BE2C (cell line): ENCODE results near the gene EYS.

ENCODE experiments used
- DNase-seq: peaks from one replicate; pipeline ENCODE4 v3.0.0-alpha.2; 2020
- H3K27me3 ChIP-seq: fragments of 250-450 bp; sonication (Bioruptor Pico); 2 replicates; pipeline ENCODE4 v1.5.1; 2020; ENCODE audit warnings: mild to moderate bottlenecking
- H3K36me3 ChIP-seq: fragments of 250-450 bp; sonication (Bioruptor Pico); 2 replicates; pipeline ENCODE4 v1.5.1; 2020; ENCODE audit warnings: mild to moderate bottlenecking
- H3K4me1 ChIP-seq: fragments of 250-450 bp; sonication (Bioruptor Pico); 2 replicates; pipeline ENCODE4 v1.5.1; 2020
- H3K4me3 ChIP-seq: 2 replicates; pipeline ENCODE4 v1.5.1; 2011; ENCODE audit warnings: low read depth, low read length
- H3K9me3 ChIP-seq: fragments of 250-450 bp; sonication (Bioruptor Pico); 2 replicates; pipeline ENCODE4 v1.5.1; 2020
- TF ChIP-seq, protein P1 (sequence below): IDR thresholded peaks from 2 replicates; pipeline ENCODE4 v1.5.1; 2012; ENCODE audit warnings: mild to moderate bottlenecking, low read depth, low read length

The EYS gene

DNA sequence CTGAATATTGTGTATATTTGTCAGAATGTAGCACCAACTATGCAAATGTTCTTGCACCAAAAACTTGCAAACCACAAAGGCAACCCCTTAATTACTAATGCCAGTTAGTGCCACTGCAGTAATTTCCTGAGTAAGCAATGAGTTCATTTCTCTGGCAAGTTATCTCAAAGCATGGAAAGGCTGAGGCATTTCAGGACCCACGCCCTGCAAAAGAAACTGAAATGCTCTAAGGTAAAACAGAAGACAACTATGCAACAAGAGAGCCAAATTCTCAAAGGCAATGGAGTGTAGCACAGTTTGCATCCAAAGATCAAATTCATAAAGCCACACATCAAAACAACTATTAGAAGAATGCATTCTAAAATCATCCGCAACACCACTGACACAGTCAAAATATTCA lies 994.4 kb downstream of the EYS start:
- Histone ChIP-seq H3K9me3 (no peaks in the 10 kb centered on the region), H3K36me3 (no peaks in the 10 kb centered on the region), H3K4me3 (no peak overlapping the region), H3K27me3 (no peaks in the 10 kb centered on the region), H3K4me1 (no peaks in the 10 kb centered on the region)
- TF ChIP-seq, protein P1, sequence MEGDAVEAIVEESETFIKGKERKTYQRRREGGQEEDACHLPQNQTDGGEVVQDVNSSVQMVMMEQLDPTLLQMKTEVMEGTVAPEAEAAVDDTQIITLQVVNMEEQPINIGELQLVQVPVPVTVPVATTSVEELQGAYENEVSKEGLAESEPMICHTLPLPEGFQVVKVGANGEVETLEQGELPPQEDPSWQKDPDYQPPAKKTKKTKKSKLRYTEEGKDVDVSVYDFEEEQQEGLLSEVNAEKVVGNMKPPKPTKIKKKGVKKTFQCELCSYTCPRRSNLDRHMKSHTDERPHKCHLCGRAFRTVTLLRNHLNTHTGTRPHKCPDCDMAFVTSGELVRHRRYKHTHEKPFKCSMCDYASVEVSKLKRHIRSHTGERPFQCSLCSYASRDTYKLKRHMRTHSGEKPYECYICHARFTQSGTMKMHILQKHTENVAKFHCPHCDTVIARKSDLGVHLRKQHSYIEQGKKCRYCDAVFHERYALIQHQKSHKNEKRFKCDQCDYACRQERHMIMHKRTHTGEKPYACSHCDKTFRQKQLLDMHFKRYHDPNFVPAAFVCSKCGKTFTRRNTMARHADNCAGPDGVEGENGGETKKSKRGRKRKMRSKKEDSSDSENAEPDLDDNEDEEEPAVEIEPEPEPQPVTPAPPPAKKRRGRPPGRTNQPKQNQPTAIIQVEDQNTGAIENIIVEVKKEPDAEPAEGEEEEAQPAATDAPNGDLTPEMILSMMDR = no peak
- DNase-seq = no peak

GRCh38 chr6:64703922-64704321 lies 1003.1 kb downstream of the EYS start:
- no peak overlapping the region for H3K4me3 ChIP-seq
- DNase-seq = no peak
- TF ChIP-seq, protein P1 = no peak
- no peaks in the 10 kb centered on the region for H3K27me3 ChIP-seq
- H3K4me1 ChIP-seq = no peaks in the 10 kb centered on the region
- H3K9me3 ChIP-seq = no peaks in the 10 kb centered on the region
- no peaks in the 10 kb centered on the region for H3K36me3 ChIP-seq

DNA sequence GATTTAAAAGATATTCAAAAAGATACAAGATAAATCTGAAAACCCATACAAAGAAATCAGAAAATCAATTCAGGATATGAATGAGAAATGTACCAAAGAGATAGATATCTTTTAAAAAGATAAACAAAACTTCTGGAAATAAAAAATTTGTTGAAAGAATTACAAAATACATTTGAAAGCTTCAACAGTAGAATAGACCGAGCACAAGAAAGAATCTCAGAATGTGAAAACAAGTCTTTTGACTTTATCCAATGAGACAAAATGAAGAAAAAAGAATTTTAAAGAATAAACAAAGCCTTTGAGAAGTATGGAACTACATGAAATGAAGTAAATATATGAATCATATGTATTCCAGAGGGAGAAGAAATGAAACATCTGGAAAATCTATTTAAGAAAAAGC lies 1011.0 kb downstream of the EYS start:
- no peaks in the 10 kb centered on the region for H3K36me3 ChIP-seq
- no peaks in the 10 kb centered on the region for H3K27me3 ChIP-seq
- H3K9me3 ChIP-seq = no peaks in the 10 kb centered on the region
- TF ChIP-seq, protein P1 = no peak
- H3K4me3 ChIP-seq = no peak overlapping the region
- H3K4me1 ChIP-seq = no peaks in the 10 kb centered on the region
- DNase-seq = no peak

DNA sequence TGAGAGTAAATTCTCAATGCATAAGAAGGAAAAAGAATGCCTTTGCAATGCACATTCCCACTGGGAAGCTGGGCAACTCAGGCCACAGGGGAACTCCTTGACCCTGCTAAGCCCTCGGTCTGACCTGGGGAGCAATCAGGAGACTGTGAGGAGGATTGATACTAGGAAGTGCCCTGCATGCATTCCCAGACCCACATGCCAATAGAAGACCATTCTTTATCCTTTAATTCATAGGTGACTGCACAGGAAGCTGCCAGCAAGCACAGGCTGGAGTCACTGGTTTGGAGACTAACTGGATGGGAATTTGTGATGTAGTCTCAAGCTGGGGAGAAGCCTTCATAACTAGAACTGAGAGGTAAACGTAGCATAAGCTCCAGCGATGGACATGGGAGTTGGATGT lies 1012.7 kb downstream of the EYS start:
- Histone ChIP-seq H3K36me3 (no peaks in the 10 kb centered on the region), H3K4me1 (no peaks in the 10 kb centered on the region), H3K27me3 (no peaks in the 10 kb centered on the region), H3K4me3 (no peak overlapping the region), H3K9me3 (no peaks in the 10 kb centered on the region)
- no peak for DNase-seq
- TF ChIP-seq, protein P1 = no peak

GRCh38 chr6:64691064-64691463 lies 1016.0 kb downstream of the EYS start:
- TF ChIP-seq, protein P1 = no peak
- H3K4me3 ChIP-seq = no peak overlapping the region
- DNase-seq = no peak

GRCh38 chr6:64685401-64685800 lies 1021.6 kb downstream of the EYS start:
- Histone ChIP-seq H3K36me3 (no peaks in the 10 kb centered on the region), H3K4me1 (no peaks in the 10 kb centered on the region), H3K4me3 (no peak overlapping the region), H3K9me3 (no peaks in the 10 kb centered on the region), H3K27me3 (no peaks in the 10 kb centered on the region)
- TF ChIP-seq, protein P1 = no peak
- no peak for DNase-seq

More at GRCh38 chr6:64691064-64691463, 1016.0 kb downstream of the EYS start:
- H3K36me3 ChIP-seq = no peaks in the 10 kb centered on the region
- H3K9me3 ChIP-seq = no peaks in the 10 kb centered on the region
- H3K4me1 ChIP-seq = no peaks in the 10 kb centered on the region
- no peaks in the 10 kb centered on the region for H3K27me3 ChIP-seq
